ENCODE results near the gene HOXA4.

GRCh38 chr7:27095897-27096767 lies 34.4 kb downstream of the HOXA4 start, which contains the start of gene HOXA1:
- TF ChIP-seq CTCF (IDR thresholded peaks at IDR 0.05) = no peak
- peak in 1 of 2 donors; percentile 15 for TF ChIP-seq POLR2A (IDR thresholded peaks at IDR 0.05)
